ENCODE results near the gene GBE1. TPM values are rescaled to one million over a fixed set of nuclear protein-coding genes. Genes with fewer than 3 reads are reported as not detected.

Gene GBE1
- polyA plus RNA-seq, 1 donor (not counting 4 experiments of a cell fraction or from before 2014, with no cell fraction given): 30.2 TPM

DNA sequence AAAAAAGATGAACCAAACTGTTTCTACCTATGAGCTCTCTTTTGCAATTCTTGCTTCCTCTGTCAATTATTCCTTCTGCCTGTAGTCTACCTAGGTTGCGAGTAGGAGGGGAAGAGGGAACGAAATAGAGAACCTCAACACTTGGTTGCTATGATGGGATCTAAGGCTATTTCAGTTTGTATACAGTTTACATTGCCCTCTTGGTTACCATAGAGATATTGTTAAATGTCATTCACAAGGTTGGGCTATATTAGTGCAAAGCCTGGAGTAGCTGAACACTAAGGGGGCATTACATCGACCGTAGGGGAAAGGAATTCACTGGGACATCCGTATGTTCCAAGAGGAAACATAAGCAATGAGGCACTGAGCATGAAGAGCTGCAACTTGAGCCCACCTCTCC lies 276.9 kb downstream of the GBE1 start:
- H3K4me1 ChIP-seq (ENCODE audit: control insufficient read depth, extremely low read depth, insufficient read depth, low read length): peaks cover 9% of the 10 kb centered on the region
- H2AFZ ChIP-seq (ENCODE audit: control insufficient read depth, low read length): no peak overlapping the region
- no peaks in the 10 kb centered on the region for H3K9me1 ChIP-seq (ENCODE audit: control insufficient read depth, extremely low read depth, insufficient read depth, low read length)
- H3K9ac ChIP-seq (ENCODE audit: control insufficient read depth, extremely low read depth, insufficient read depth, low read length): no peak overlapping the region
- H4K20me1 ChIP-seq (ENCODE audit: control insufficient read depth, extremely low read depth, insufficient read depth, low read length): no peaks in the 10 kb centered on the region
- no peaks in the 10 kb centered on the region for H3K79me2 ChIP-seq (ENCODE audit: control insufficient read depth, insufficient read depth, low read length)
- H3K36me3 ChIP-seq (ENCODE audit: control insufficient read depth in 2 of 2, extremely low read depth in 1 of 2, insufficient read depth in 2 of 2, low read length in 2 of 2): no peaks in the 10 kb centered on the region
- no peak overlapping the region for H3K4me2 ChIP-seq (ENCODE audit: control insufficient read depth, extremely low read depth, insufficient read depth, low read depth, low read length)
- no peak for DNase-seq (ENCODE audit: low read depth, low spot score)
- no peak overlapping the region for H3K27ac ChIP-seq (ENCODE audit: control insufficient read depth, insufficient read depth, low read length)
- no peak for FAIRE-seq
- H3K27me3 ChIP-seq (ENCODE audit: control insufficient read depth, extremely low read depth, insufficient read depth, low read length): no peaks in the 10 kb centered on the region
- dilution Hi-C loops (cut with MboI; ENCODE audit: extremely low pct_ligation_motif_present, low sequenced_read_pairs): no loop called here
- TF ChIP-seq, protein P1, sequence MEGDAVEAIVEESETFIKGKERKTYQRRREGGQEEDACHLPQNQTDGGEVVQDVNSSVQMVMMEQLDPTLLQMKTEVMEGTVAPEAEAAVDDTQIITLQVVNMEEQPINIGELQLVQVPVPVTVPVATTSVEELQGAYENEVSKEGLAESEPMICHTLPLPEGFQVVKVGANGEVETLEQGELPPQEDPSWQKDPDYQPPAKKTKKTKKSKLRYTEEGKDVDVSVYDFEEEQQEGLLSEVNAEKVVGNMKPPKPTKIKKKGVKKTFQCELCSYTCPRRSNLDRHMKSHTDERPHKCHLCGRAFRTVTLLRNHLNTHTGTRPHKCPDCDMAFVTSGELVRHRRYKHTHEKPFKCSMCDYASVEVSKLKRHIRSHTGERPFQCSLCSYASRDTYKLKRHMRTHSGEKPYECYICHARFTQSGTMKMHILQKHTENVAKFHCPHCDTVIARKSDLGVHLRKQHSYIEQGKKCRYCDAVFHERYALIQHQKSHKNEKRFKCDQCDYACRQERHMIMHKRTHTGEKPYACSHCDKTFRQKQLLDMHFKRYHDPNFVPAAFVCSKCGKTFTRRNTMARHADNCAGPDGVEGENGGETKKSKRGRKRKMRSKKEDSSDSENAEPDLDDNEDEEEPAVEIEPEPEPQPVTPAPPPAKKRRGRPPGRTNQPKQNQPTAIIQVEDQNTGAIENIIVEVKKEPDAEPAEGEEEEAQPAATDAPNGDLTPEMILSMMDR (optimal IDR thresholded peaks at IDR 0.05 in 1 of 3, IDR thresholded peaks at IDR 0.05 in 1 of 3, conservative IDR thresholded peaks at IDR 0.05 in 1 of 3; ENCODE audit: extremely low read depth in 1 of 3, insufficient read depth in 2 of 3, low read length in 3 of 3): no peak
- TF ChIP-seq EZH2 (IDR thresholded peaks at IDR 0.05; ENCODE audit: low read length): no peak
- no peak overlapping the region for H3K4me3 ChIP-seq (ENCODE audit: control insufficient read depth in 2 of 3, extremely low read depth in 1 of 3, insufficient read depth in 2 of 3, low read depth in 1 of 3, low read length in 3 of 3)
- H3K9me3 ChIP-seq (ENCODE audit: control insufficient read depth, low read depth, low read length): no peaks in the 10 kb centered on the region

DNA sequence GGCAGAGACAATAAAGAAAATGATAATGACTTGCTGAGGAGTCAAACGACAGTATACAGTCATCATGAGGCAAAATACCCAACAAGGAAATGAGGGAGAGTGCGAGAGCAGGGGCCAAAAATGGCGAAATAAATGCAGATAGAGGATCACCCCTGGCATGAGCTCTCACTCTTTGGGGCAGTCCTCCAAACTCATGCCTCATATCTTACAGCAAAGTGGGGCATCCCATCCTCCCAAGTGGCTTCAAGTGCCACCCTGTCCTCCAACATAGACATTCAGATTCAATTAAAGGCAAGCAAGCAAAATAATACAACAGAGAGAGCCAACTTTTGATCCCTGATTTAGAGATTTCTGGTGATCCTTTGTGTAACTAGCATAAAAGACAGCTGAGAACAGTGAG lies 278.4 kb downstream of the GBE1 start:
- no peak overlapping the region for H3K27ac ChIP-seq (ENCODE audit: control insufficient read depth, insufficient read depth, low read length)
- H3K36me3 ChIP-seq (ENCODE audit: control insufficient read depth in 2 of 2, extremely low read depth in 1 of 2, insufficient read depth in 2 of 2, low read length in 2 of 2): no peaks in the 10 kb centered on the region
- DNase-seq (ENCODE audit: low read depth, low spot score): no peak
- H3K4me3 ChIP-seq (ENCODE audit: control insufficient read depth in 2 of 3, extremely low read depth in 1 of 3, insufficient read depth in 2 of 3, low read depth in 1 of 3, low read length in 3 of 3): no peak overlapping the region
- no peaks in the 10 kb centered on the region for H3K9me3 ChIP-seq (ENCODE audit: control insufficient read depth, low read depth, low read length)
- no peaks in the 10 kb centered on the region for H3K27me3 ChIP-seq (ENCODE audit: control insufficient read depth, extremely low read depth, insufficient read depth, low read length)
- no peaks in the 10 kb centered on the region for H3K79me2 ChIP-seq (ENCODE audit: control insufficient read depth, insufficient read depth, low read length)
- no peak for TF ChIP-seq EZH2 (IDR thresholded peaks at IDR 0.05; ENCODE audit: low read length)
- TF ChIP-seq, protein P1 (optimal IDR thresholded peaks at IDR 0.05 in 1 of 3, IDR thresholded peaks at IDR 0.05 in 1 of 3, conservative IDR thresholded peaks at IDR 0.05 in 1 of 3; ENCODE audit: extremely low read depth in 1 of 3, insufficient read depth in 2 of 3, low read length in 3 of 3): no peak
- H2AFZ ChIP-seq (ENCODE audit: control insufficient read depth, low read length): no peak overlapping the region
- no peak overlapping the region for H3K4me2 ChIP-seq (ENCODE audit: control insufficient read depth, extremely low read depth, insufficient read depth, low read depth, low read length)
- peaks cover 9% of the 10 kb centered on the region for H3K4me1 ChIP-seq (ENCODE audit: control insufficient read depth, extremely low read depth, insufficient read depth, low read length)
- H4K20me1 ChIP-seq (ENCODE audit: control insufficient read depth, extremely low read depth, insufficient read depth, low read length): no peaks in the 10 kb centered on the region
- H3K9me1 ChIP-seq (ENCODE audit: control insufficient read depth, extremely low read depth, insufficient read depth, low read length): no peaks in the 10 kb centered on the region
- dilution Hi-C loops (cut with MboI; ENCODE audit: extremely low pct_ligation_motif_present, low sequenced_read_pairs): no loop called here
- no peak overlapping the region for H3K9ac ChIP-seq (ENCODE audit: control insufficient read depth, extremely low read depth, insufficient read depth, low read length)
- no peak for FAIRE-seq

Measured in keratinocyte (primary cell).